Measurements from ENCODE around the gene PTPRE.

The PTPRE gene

DNA sequence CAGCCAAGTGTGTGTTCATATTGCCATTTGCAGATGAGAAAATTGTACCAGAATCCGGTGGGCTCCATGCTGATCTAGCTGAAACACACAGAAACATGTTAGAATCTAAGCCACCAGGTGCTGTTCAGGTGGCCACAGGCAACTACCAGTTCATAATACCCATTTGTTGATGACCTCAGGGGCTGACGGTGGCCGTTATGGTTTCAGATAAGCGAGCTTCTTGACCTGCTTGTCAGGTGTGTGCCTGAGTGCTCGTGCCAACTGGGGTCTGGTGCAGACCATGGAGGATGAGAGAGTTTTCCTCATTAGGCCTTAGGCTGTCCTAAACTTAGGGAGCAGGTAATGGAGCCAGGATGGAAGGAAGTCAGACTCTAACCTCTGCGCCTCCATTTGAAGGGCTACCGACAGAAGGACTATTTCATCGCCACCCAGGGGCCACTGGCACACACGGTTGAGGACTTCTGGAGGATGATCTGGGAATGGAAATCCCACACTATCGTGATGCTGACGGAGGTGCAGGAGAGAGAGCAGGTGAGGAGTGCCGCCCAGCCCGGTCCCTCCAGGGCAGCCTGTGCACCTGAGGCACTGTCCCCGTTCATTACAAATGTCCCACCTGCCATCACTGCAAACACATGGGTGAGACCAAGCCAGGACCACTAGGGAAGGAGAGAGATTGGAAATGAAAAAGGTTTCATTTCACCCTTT lies 166.2 kb downstream of the PTPRE start:
- TF ChIP-seq, protein P1, sequence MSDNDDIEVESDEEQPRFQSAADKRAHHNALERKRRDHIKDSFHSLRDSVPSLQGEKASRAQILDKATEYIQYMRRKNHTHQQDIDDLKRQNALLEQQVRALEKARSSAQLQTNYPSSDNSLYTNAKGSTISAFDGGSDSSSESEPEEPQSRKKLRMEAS (IDR thresholded peaks at IDR 0.05; ENCODE audit: low read depth, low read length), result no peak
- TF ChIP-seq, protein P2, sequence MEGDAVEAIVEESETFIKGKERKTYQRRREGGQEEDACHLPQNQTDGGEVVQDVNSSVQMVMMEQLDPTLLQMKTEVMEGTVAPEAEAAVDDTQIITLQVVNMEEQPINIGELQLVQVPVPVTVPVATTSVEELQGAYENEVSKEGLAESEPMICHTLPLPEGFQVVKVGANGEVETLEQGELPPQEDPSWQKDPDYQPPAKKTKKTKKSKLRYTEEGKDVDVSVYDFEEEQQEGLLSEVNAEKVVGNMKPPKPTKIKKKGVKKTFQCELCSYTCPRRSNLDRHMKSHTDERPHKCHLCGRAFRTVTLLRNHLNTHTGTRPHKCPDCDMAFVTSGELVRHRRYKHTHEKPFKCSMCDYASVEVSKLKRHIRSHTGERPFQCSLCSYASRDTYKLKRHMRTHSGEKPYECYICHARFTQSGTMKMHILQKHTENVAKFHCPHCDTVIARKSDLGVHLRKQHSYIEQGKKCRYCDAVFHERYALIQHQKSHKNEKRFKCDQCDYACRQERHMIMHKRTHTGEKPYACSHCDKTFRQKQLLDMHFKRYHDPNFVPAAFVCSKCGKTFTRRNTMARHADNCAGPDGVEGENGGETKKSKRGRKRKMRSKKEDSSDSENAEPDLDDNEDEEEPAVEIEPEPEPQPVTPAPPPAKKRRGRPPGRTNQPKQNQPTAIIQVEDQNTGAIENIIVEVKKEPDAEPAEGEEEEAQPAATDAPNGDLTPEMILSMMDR (IDR thresholded peaks at IDR 0.05; ENCODE audit: low read depth, low read length), result no peak
- TF ChIP-seq POLR2A (IDR thresholded peaks at IDR 0.05; ENCODE audit: extremely low read depth, insufficient read length), result no peak
- no peak for TF ChIP-seq MYC (IDR thresholded peaks at IDR 0.05; ENCODE audit: low read depth, low read length)
- DNase-seq (ENCODE audit: low read depth), result no peak
- H3K4me3 ChIP-seq (ENCODE audit: low read depth, low read length), result no peak overlapping the region

DNA sequence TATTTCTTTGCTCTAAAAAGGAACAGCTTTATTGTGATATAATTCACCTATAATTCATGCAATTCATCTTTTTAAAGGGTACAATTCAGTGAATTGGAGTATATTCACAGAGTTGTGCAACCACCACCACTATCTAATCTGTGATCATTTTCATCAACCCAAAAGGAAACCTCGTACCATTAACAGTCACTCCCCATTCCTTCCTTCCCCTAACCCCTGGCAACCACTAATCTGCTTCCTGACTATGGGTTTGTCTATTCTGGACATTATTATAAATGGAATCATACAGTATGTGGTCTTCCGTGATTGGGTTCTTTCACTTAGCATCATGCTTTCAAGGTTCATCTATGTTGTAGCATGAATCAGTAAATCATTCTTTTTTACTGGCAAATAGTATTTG lies 167.0 kb downstream of the PTPRE start:
- peak; percentile 44 for DNase-seq (ENCODE audit: low read depth)
- TF ChIP-seq, protein P2 (IDR thresholded peaks at IDR 0.05; ENCODE audit: low read depth, low read length), result no peak
- TF ChIP-seq, protein P1 (IDR thresholded peaks at IDR 0.05; ENCODE audit: low read depth, low read length), result no peak
- TF ChIP-seq POLR2A (IDR thresholded peaks at IDR 0.05; ENCODE audit: extremely low read depth, insufficient read length) (no peak), MYC (IDR thresholded peaks at IDR 0.05; ENCODE audit: low read depth, low read length) (no peak)

DNA sequence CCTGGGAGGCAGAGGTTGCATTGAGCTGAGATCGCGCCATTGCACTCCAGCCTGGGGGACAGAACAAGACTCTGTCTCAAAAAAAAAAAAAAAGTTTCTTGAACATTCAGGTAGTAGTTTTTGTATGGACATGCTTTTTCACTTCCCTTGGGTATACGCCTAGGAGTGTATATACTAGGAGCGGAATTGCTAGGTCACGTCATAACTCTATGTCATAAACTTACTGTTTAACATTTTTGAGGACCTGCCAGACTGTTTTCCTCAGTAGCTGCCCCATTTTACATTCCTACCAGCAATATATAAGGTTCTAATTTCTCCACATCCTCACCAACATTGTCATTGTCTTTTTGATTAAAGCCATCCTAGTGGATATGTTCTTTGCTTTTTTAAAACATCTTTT lies 167.7 kb downstream of the PTPRE start:
- H3K4me3 ChIP-seq (ENCODE audit: low read depth, low read length), result no peak overlapping the region
- TF ChIP-seq POLR2A (IDR thresholded peaks at IDR 0.05; ENCODE audit: extremely low read depth, insufficient read length) (no peak), MYC (IDR thresholded peaks at IDR 0.05; ENCODE audit: low read depth, low read length) (no peak)
- TF ChIP-seq, protein P2 (IDR thresholded peaks at IDR 0.05; ENCODE audit: low read depth, low read length), result no peak
- TF ChIP-seq, protein P1 (IDR thresholded peaks at IDR 0.05; ENCODE audit: low read depth, low read length), result no peak
- DNase-seq (ENCODE audit: low read depth), result no peak

More for the DNA sequence above, 167.0 kb downstream of the PTPRE start:
- no peak overlapping the region for H3K4me3 ChIP-seq (ENCODE audit: low read depth, low read length)

DNA sequence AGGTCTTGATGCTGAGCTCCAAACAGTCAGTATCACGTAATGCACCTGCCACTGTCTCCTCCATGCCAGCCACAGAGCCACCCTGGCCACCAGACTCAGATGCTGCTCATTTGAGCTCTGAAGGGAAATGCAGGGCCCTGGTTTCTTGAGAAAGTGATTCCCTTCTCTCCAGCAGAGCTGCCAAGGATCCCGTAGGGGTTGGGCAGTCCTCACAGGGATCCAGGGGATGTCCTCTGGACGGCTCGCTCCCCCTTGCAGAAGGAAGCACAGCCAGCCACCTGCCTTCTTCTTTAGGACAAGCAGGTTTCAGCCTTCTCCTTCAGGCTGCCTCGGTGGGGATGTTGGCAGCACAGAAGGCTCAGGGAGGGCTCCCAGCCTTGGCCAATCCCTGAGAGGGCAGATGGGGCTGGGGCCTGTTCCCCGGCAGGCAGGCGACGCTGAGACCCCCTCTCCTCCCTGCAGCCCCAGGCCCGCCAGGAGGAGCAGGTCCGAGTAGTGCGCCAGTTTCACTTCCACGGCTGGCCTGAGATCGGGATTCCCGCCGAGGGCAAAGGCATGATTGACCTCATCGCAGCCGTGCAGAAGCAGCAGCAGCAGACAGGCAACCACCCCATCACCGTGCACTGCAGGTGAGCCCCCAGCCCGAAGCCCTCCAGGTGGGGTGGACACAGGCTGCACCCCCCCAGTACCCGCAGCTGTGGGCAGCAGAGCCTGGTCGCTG lies 170.4 kb downstream of the PTPRE start:
- TF ChIP-seq, protein P2 (IDR thresholded peaks at IDR 0.05; ENCODE audit: low read depth, low read length), result no peak
- no peak for TF ChIP-seq POLR2A (IDR thresholded peaks at IDR 0.05; ENCODE audit: extremely low read depth, insufficient read length)
- TF ChIP-seq, protein P1 (IDR thresholded peaks at IDR 0.05; ENCODE audit: low read depth, low read length), result no peak
- no peak for TF ChIP-seq MYC (IDR thresholded peaks at IDR 0.05; ENCODE audit: low read depth, low read length)
- no peak overlapping the region for H3K4me3 ChIP-seq (ENCODE audit: low read depth, low read length)
- no peak for DNase-seq (ENCODE audit: low read depth)

DNA sequence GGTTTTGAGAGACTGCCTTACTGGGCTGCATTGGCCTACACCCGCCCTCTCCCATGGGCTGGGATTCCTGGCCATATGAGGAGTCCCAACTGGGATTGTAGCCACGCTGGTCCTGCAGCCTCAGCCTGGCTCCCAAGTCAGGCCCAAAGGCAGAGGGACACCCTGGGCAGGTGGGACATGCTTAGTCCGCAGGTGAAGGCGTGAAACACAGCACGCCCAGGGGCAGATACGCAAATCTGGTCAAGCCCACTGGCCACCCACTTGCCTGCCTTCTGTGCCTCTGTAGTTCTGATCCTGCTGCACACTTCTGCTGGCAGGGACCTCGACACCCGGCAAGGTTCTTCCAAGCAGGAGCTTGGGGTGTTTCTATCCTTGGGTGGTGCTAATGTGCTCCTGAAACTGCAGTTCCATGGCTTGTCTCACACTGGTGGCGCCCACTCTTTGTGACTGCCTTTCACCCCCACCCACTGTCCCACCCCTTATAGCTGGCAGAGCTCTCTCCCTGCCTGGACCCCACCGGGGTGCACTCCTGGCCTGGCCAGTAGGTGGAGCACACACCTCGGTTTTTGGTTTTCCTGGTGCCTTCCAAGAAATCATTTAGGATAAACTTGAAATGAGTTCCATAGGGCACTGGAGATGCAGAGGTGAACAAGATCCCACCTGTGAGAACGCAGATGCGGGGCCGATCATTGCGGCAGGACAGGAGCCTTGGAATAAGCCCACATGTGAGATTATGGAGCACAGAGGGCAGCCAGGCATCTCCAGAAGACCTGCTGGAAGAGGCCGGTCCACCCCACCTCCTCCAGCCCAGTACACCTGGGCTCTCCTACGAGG lies 171.4 kb downstream of the PTPRE start:
- H3K4me3 ChIP-seq (ENCODE audit: low read depth, low read length), result no peak overlapping the region
- TF ChIP-seq, protein P2 (IDR thresholded peaks at IDR 0.05; ENCODE audit: low read depth, low read length), result peak; percentile 76
- TF ChIP-seq, protein P1 (IDR thresholded peaks at IDR 0.05; ENCODE audit: low read depth, low read length), result no peak
- DNase-seq (ENCODE audit: low read depth), result peak; percentile 44
